Activated CD4-positive, CD25-positive, alpha-beta regulatory T cell (primary cell): Measurements from ENCODE around the gene PPP2R1A.

Source experiments
- DNase-seq, 4 experiments: peaks; one replicate each; lab custom pipeline; 2025; lab: John Stamatoyannopoulos, UW

The PPP2R1A gene

DNA sequence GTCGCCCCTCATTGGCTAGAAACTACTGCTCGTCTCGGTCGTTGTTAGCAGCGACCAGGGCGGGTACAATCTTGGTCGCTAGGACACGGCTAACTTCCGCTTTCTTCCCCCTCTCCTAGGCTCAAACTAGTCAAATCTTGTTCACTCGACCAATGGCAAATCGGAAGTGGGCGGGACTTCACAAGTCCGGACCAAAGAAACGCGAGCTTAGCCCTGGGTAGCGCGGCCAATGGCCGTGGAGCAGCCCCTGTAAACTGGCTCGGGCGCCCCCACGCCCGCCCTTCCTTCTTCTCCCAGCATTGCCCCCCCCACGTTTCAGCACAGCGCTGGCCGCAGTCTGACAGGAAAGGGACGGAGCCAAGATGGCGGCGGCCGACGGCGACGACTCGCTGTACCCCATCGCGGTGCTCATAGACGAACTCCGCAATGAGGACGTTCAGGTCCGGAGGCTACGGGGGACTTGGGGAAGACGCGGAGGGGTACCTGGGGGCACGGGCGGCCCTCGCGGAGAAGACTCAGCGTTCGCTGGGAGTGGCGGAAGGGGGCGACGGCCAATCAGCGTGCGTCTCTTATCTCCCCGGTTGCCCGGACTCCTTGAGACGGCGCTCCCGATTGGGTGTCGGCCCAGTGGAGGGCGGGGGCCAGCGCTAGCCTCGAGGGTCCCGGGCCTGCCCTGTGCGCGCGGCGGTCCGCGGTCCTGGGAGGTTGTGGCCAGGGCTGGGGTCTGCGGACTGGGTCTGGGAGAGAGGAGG lies at the start of gene PPP2R1A:
TSS of gene PPP2R1A (plus strand) at position 318 of the 752 bp plus-strand sequence. CDS start at position 363, 45 bp downstream.
- DNase-seq = peak; percentile 97 to 100 (median 98)

GRCh38 chr19:52141203-52141602 lies 48.6 kb upstream of the PPP2R1A start:
- DNase-seq = no peak

GRCh38 chr19:52142001-52142595 lies 47.8 kb upstream of the PPP2R1A start:
- no peak for DNase-seq

- no peak for DNase-seq
Measured at GRCh38 chr19:52148256-52148655, 41.6 kb upstream of the PPP2R1A start.

DNA sequence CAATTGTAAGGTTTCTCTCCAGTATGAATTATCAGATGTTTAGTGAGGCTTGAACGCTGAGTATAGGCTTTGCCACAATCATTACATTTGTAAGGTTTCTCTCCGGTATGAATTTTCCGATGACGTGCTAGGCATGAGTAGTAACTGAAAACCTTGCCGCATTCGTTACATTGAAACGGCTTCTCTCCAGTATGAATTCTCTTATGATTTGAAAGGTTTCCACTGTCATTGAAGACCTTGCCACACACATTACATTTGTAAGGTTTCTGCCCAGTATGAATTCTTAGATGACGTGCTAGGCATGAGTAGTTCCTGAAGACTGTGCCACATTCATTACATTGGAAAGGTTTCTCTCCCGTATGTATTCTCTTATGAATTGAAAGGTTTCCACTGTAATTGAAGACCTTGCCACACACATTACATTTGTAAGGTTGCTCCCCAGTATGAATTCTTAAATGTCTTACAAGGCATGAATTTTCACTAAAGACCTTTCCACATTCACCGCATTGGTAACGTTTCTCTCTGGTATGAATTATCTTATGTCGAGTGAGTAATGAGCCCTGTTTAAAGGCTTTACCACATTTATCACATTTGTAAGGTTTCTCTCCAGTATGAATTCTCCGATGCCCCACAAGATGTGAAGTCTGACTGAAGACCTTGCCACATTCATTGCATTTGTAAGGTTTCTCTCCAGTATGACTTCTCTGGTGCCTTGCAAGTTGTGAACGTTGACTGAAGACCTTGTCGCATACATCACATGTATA lies 34.1 kb upstream of the PPP2R1A start:
- no peak for DNase-seq

GRCh38 chr19:52170304-52170703 lies 19.5 kb upstream of the PPP2R1A start:
- DNase-seq = no peak

DNA sequence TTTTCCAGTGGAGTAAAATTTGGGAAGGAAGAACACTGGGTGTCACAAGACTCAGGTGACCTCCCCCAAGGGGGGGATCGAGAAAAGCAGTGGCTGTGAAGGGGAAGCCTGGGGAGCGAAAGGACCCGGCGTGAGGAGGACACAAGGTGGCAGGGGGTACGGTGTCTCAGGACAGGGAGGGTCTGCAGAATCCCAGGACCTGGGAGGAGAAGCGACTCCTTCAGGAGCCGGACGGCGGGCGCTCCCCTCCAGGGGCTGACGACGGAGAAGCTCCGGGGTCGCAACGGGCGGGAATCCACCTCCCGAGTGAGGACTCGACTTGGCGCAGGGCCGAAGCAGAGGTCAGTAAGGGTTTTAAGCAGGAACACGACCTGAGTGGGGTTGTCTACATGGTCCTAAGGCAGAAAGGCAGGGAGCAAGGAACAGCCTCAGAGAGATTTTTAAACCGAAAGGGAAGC lies 19.0 kb upstream of the PPP2R1A start:
- DNase-seq = no peak

DNA sequence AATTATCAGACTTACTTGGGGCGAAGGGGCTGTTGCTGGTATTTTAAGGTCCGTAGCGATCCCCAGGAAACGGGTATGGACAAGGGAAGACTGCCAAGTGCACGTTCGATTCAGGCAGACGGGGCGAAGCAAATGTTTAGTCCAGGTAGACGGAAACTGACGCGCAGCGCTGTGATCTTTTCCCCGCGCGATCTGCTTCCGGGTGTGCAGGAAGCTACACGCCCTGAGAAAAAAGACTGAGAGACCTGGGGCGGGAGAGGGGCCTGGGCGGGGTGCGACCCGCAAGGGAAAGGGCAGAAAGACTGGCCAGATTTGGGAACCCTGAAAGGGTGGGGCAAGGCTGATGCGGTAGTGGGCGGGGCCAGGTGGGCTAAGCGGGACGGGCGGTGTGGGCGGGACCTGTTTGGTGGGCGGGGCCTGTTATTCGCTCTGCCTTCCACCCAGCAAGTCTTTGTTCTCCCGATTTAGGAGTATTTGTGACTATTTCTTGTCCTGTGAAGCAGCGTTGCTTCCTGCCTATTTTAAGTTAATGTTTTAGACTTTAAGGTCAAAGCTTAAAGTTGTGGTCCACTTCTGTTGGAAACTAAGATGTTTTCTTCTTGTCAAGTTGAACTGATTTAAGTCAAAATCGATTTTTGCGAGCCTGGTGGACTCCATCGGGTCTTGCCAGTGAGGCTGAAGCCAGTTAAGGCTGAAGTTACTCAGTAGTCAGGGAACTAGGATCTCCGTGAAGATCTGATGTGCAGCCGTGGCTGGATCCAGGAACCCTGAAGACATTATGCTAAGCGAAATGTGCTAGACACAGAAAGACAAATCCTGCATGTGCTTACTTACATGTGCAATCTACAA lies 18.3 kb upstream of the PPP2R1A start, which contains the start of gene ZNF836:
TSS of gene ZNF836 (minus strand) at position 301 of the 849 bp plus-strand sequence. CDS start 3,549 bp downstream, outside the sequence.
- peak; percentile 67 to 82 (median 77) for DNase-seq

GRCh38 chr19:52172347-52172746 lies 17.5 kb upstream of the PPP2R1A start:
- DNase-seq = no peak

GRCh38 chr19:52176574-52176973 lies 13.3 kb upstream of the PPP2R1A start:
- no peak for DNase-seq

DNA sequence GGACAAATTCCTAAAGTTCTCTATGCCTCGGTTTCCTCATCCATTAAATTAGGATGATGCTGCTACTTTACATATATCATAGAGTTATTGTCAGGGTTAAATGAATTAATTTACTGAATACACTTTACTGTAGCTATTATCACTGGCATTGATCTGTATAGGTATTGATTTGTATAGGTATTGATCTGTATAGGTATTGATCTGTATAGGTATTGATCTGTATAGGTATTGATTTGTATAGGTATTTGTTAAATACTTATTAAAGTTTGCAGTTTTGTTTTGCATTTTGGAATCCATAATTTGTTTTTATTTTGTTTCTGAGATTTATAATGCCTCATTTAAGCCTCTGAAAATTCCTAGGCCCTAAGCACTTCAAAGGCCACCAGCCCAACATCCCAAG lies 2.4 kb upstream of the PPP2R1A start:
- no peak for DNase-seq

- DNase-seq = peak in 2 of 4 experiments; percentile 98 to 99
Measured at GRCh38 chr19:52188822-52189734, 774 bp upstream of the PPP2R1A start.

GRCh38 chr19:52190487-52191293 lies 838 bp downstream of the PPP2R1A start:
- no peak for DNase-seq

DNA sequence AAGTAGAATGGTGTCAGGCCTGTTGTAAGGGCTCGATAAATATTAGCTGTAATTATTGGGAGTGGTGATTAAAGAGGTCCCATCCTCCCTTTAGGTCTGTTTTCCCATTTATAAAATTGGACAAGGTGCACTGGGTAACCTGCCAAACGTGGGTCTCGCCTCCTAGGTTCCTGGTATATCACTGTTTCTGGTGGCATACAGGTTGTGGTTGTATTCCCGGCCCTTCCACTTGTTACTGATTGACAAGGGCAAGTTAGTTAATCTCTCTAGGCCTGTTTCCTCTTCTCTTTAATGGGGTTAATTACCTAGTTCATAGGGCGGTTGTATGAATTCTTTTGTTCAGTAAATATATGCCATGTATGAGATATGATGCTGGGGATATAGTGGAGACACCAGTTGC lies 1.5 kb downstream of the PPP2R1A start:
- DNase-seq = no peak

- no peak for DNase-seq
Measured at GRCh38 chr19:52191951-52192350, 2.1 kb downstream of the PPP2R1A start.

DNA sequence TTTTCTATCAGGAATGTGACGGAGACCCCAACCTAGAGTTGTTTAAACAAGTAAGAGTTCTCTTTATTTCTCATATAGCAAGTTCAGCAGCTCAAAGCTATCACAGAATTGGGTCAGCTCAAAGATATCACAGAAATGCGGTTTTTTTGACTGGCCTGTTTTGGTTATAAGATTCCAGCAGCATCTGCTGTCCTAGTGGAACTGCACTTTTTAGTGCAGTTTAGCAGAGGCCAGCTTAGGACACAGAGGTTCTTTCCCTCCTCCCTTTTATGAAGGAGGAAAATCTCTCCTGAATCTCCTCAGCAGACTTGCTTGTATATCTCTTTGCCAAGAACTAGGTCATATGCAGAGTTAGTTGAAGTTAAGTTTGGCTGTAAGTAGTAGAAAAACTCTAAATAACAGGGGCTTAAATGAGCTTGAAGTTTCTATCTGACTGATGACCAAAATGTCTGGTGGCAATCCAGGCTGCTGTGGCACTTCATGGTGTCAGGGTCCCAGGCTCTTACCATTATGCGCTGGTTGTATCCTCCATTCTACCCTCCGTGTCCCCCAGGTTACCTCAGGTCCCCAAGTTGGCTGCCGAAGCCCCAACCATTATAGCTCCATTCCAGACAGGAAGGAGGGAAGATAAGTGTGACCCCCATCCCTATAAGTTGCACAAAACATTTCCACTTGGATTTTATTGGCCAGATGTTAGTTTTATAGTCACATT lies 6.6 kb downstream of the PPP2R1A start:
- DNase-seq = no peak

- DNase-seq = no peak
Measured at GRCh38 chr19:52197964-52198363, 8.1 kb downstream of the PPP2R1A start.

GRCh38 chr19:52198678-52199077 lies 8.8 kb downstream of the PPP2R1A start:
- no peak for DNase-seq

DNA sequence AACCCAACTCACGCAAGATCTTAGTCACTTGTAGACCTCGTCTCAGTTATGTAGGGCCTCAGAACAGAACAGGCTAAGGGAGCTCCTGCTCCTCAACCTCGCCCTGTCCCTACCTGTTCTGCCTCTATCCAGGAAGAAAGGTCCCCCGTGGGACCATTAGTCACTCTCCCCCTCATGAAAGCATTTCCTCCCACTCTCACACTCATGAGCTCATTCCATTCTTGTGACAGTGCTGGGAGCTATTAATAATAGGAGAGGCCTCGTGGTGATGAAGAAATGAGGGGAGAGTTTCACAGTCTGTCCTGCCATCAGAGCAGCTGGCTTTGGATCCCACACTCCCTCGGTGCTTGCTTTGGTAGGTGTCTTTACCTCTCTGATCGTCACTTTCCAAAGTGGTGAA lies 10.2 kb downstream of the PPP2R1A start:
- DNase-seq = no peak
